Measurements from ENCODE around the gene ATF6B. TPM values are rescaled to one million over a fixed set of nuclear protein-coding genes. Genes with fewer than 3 reads are reported as not detected.

The ATF6B gene
- total and polyA plus RNA-seq, 2 of the 13 experiments (the other 11 are each of a cell fraction or from before 2014, with no cell fraction given), result 18.1 to 44.0 TPM

GRCh38 chr6:32085759-32086459, 42.1 kb downstream of the ATF6B start (continued):
- TF ChIP-seq ARID3A (IDR thresholded peaks at IDR 0.05; ENCODE audit: low read depth, low read length) (no peak), KLF16 (CRISPR knock-in tag; IDR thresholded peaks at IDR 0.05) (no peak), YEATS4 (CRISPR knock-in tag; IDR thresholded peaks at IDR 0.05; ENCODE audit: borderline replicate concordance) (no peak), FIP1L1 (IDR thresholded peaks at IDR 0.05; ENCODE audit: borderline replicate concordance, insufficient read depth, low read depth, low read length) (no peak), ZIK1 (CRISPR knock-in tag; IDR thresholded peaks at IDR 0.05; ENCODE audit: borderline replicate concordance, low read depth) (no peak), RFXAP (CRISPR knock-in tag; IDR thresholded peaks at IDR 0.05; ENCODE audit: borderline replicate concordance) (no peak), TMF1 (CRISPR knock-in tag; IDR thresholded peaks at IDR 0.05; ENCODE audit: low read depth) (no peak), ATF1 (CRISPR knock-in tag; IDR thresholded peaks at IDR 0.05) (no peak), ZHX1 (CRISPR knock-in tag; IDR thresholded peaks at IDR 0.05; ENCODE audit: low read depth) (no peak), ZNF274 (CRISPR knock-in tag; IDR thresholded peaks at IDR 0.05) (no peak)

All from HepG2 (cell line).